B cell (primary cell): Measurements from ENCODE around the gene SAC3D1. TPM values are rescaled to one million over a fixed set of nuclear protein-coding genes. Genes with fewer than 3 reads are reported as not detected.
"Not testable (repeated sequence)": the region's sequence is repeated elsewhere in the genome, so short reads cannot be mapped to it uniquely, and the experiment has no call there.

Experiments used
- ATAC-seq: fragments of 200-7000 bp; cut with Tn5 transposase; one replicate; pipeline ENCODE4 v1.10.0; 2021; ENCODE audit warnings: low read depth, mild to moderate bottlenecking, moderate number of reproducible peaks, moderate library complexity
- CTCF ChIA-PET: fragments of 350-600 bp; sonication (Branson Sonifier 250); formaldehyde crosslinking; loops from one replicate; lab custom pipeline; 2021; ENCODE audit warnings: antibody characterized with exemption, inconsistent platforms; lab: Charles Lee
- POLR2A ChIA-PET: fragments of 350-600 bp; sonication (Branson Sonifier 250); formaldehyde crosslinking; loops from one replicate; lab custom pipeline; 2021; ENCODE audit warnings: antibody characterized with exemption; lab: Charles Lee
- DNase-seq: peaks from one replicate; pipeline ENCODE4 v3.0.0; 2013
- H2AFZ ChIP-seq: 2 replicates; pipeline ENCODE4 v1.6.1; 2012; ENCODE audit warnings: mild to moderate bottlenecking, low read depth, low read length; ENCODE audit not compliant: insufficient read depth, poor library complexity, severe bottlenecking
- H3K27ac ChIP-seq, 2 donors: 1 replicate in 1 of 2; 2 replicates in 1 of 2; pipeline ENCODE4 v1.5.1; 2012 to 2013; ENCODE audit warnings: low read length in 2 of 2, mild to moderate bottlenecking in 2 of 2, moderate library complexity in 1 of 2
- H3K27me3 ChIP-seq, 4 experiments: fragments of 200-600 bp in 1 of 4; sonication (generic) in 1 of 4; replicated peaks in 1 of 4; 1 replicate in 2 of 4; 2 replicates in 2 of 4; pipeline versions ENCODE4 v1.6.1 to v1.7.0; 2013 to 2016; ENCODE audit warnings: low read length in 3 of 4, mild to moderate bottlenecking in 2 of 4, mixed read lengths in 1 of 4, moderate library complexity in 1 of 4; ENCODE audit not compliant: insufficient read depth in 4 of 4, control insufficient read depth in 3 of 4; ENCODE audit errors: control extremely low read depth in 1 of 4
- H3K36me3 ChIP-seq, 2 experiments: replicated peaks in 1 of 2; 1 replicate in 1 of 2; 2 replicates in 1 of 2; pipeline versions ENCODE4 v1.6.1 to v1.7.1; 2013; ENCODE audit warnings: low read length in 1 of 2; ENCODE audit not compliant: insufficient read depth in 2 of 2, control insufficient read depth in 1 of 2; ENCODE audit errors: control extremely low read depth in 1 of 2, extremely low read depth in 1 of 2
- H3K4me1 ChIP-seq, 2 donors: fragments of 200-600 bp in 1 of 2; sonication (generic) in 1 of 2; 1 replicate in 1 of 2; 2 replicates in 1 of 2; pipeline versions ENCODE4 v1.5.1 to v1.6.1; 2013 to 2017; ENCODE audit warnings: low read length in 2 of 2; ENCODE audit not compliant: control insufficient read depth in 2 of 2, insufficient read depth in 2 of 2
- H3K4me2 ChIP-seq: replicated peaks from 2 replicates; pipeline ENCODE3; 2012; ENCODE audit warnings: mild to moderate bottlenecking, low read depth, low read length; ENCODE audit not compliant: poor library complexity, severe bottlenecking
- H3K4me3 ChIP-seq, 5 experiments: fragments of 200-600 bp in 1 of 5; sonication (generic) in 1 of 5; 1 replicate in 3 of 5; 2 replicates in 2 of 5; pipeline versions ENCODE4 v1.5.1 to v1.7.0; 2011 to 2016; ENCODE audit warnings: low read length in 4 of 5, mild to moderate bottlenecking in 4 of 5, low read depth in 2 of 5, control low read depth in 1 of 5, moderate library complexity in 1 of 5; ENCODE audit not compliant: insufficient read depth in 1 of 5; ENCODE audit errors: control extremely low read depth in 1 of 5, extremely low read depth in 1 of 5
- H3K79me2 ChIP-seq: fragments of 200-600 bp; sonication (generic); one replicate; pipeline ENCODE4 v1.6.0; 2016; ENCODE audit warnings: low read length; ENCODE audit not compliant: control insufficient read depth, insufficient read depth
- H3K9ac ChIP-seq: fragments of 200-600 bp; sonication (generic); 2 replicates; pipeline ENCODE4 v1.6.1; 2017; ENCODE audit warnings: mild to moderate bottlenecking, low read length, moderate library complexity
- H3K9me3 ChIP-seq, 3 donors: one replicate each; pipeline versions ENCODE4 v1.6.1 to v1.7.1; 2013; ENCODE audit warnings: low read length in 2 of 3; ENCODE audit not compliant: control insufficient read depth in 2 of 3, insufficient read depth in 1 of 3; ENCODE audit errors: control extremely low read depth in 1 of 3
- H4K20me1 ChIP-seq: 2 replicates; pipeline ENCODE4 v1.6.0; 2012; ENCODE audit warnings: mild to moderate bottlenecking, low read length; ENCODE audit not compliant: insufficient read depth, control insufficient read depth, poor library complexity, severe bottlenecking
- H3K27ac Mint-ChIP-seq: one replicate; pipeline ENCODE4 v1.8.0; 2021; ENCODE audit warnings: mixed read lengths
- H3K27me3 Mint-ChIP-seq: one replicate; pipeline ENCODE4 v1.8.0; 2021; ENCODE audit warnings: mixed read lengths
- H3K4me1 Mint-ChIP-seq: one replicate; pipeline ENCODE4 v1.8.0; 2021; ENCODE audit warnings: mixed read lengths
- H3K4me3 Mint-ChIP-seq: one replicate; pipeline ENCODE4 v1.8.0; 2021; ENCODE audit warnings: mixed read lengths
- H3K9me3 Mint-ChIP-seq: one replicate; pipeline ENCODE4 v1.8.0; 2022; ENCODE audit warnings: mixed read lengths; ENCODE audit not compliant: insufficient read depth
- EZH2 ChIP-seq: IDR thresholded peaks from 2 replicates; pipeline ENCODE4 v1.6.1; 2012; ENCODE audit warnings: borderline replicate concordance, low read depth, mild to moderate bottlenecking, moderate library complexity, low read length; ENCODE audit not compliant: insufficient read depth, poor library complexity, severe bottlenecking
- WGBS: methylation state at CpG from one replicate; pipeline ENCODE4 v1.1.5; 2013; ENCODE audit warnings: missing lambda C conversion rate; ENCODE audit not compliant: insufficient coverage; 5-methylcytosine and 5-hydroxymethylcytosine counted together
- intact Hi-C: fragments of 100-400 bp; cut with micrococcal nuclease; formaldehyde crosslinking; loops from one replicate; pipeline ENCODE4 v1.10.0; 2022
- polyA plus RNA-seq: library from polyadenylated mRNA; depleted of rRNA; stranded (reverse); fragments of >200 nt; gene quantifications from 2 replicates; pipeline ENCODE4 v1.2.3, GENCODE V29; 2012
- total RNA-seq, 2 donors: library from RNA; stranded (reverse); fragments of 120-200 nt in 1 of 2; gene quantifications; 1 replicate in 1 of 2; 2 replicates in 1 of 2; pipeline versions ENCODE4 v1.2.3 to v1.2.4, GENCODE V29; 2013 to 2022
- TF ChIP-seq, protein P1 (sequence below): fragments of 200-600 bp; IDR thresholded peaks from one replicate; pipeline ENCODE4 v1.8.0; 2022; ENCODE audit warnings: antibody characterized with exemption, mild to moderate bottlenecking

SAC3D1 gene
- total and polyA plus RNA-seq, 2 donors (not counting 1 experiment from before 2014, with no cell fraction given): 5.9 to 6.0 TPM

DNA sequence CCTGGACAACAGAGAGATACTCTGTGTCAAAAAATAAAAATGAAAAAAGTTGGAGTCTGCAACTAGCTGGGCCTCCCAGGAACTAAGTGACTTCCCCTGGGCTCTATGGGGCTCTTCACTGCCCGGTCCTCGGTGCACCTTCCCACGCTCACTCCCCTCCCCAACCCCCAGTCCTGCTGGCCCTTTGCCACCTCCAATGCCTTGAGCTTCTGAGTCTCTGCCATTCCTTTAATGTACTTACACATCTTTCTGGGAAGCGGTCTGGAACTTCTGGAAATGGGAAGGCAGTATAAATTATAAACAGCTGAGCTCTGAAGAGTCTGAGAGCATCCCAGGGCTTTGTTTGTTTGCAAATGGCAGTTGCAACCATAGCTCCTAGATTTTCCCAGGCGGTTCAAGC lies 38.3 kb upstream of the SAC3D1 start:
- intact Hi-C loops: no loop called here
- POLR2A ChIA-PET: no interaction called here

DNA sequence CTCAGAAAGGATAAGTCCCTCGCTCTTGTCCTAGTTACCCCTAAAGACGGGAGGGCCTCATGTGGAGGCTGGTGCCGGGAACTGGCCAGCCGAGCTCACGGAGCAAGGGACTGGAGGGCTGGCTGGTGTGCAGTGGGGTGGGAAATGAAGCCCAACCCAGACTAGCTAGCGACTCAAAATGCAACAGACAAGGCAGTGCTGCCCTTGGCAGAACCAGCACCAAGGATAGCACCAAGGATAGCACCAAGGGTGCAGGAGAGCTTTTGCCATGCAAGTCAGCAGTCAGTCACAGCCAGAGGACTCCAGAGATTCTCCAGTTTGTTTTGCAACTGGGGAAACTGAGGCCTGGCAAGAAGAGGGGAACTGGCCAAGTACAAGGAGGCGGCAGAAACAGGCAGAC lies 37.7 kb upstream of the SAC3D1 start:
- no peak overlapping the region for H3K4me3 Mint-ChIP-seq
- no peaks in the 10 kb centered on the region for H4K20me1 ChIP-seq
- H3K27ac Mint-ChIP-seq: no peak overlapping the region
- H3K36me3 ChIP-seq: no peaks in the 10 kb centered on the region
- TF ChIP-seq EZH2: no peak
- TF ChIP-seq, protein P1, sequence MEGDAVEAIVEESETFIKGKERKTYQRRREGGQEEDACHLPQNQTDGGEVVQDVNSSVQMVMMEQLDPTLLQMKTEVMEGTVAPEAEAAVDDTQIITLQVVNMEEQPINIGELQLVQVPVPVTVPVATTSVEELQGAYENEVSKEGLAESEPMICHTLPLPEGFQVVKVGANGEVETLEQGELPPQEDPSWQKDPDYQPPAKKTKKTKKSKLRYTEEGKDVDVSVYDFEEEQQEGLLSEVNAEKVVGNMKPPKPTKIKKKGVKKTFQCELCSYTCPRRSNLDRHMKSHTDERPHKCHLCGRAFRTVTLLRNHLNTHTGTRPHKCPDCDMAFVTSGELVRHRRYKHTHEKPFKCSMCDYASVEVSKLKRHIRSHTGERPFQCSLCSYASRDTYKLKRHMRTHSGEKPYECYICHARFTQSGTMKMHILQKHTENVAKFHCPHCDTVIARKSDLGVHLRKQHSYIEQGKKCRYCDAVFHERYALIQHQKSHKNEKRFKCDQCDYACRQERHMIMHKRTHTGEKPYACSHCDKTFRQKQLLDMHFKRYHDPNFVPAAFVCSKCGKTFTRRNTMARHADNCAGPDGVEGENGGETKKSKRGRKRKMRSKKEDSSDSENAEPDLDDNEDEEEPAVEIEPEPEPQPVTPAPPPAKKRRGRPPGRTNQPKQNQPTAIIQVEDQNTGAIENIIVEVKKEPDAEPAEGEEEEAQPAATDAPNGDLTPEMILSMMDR: no peak
- H3K4me3 ChIP-seq: no peak overlapping the region
- no peaks in the 10 kb centered on the region for H3K9me3 ChIP-seq
- no peak overlapping the region for H3K9ac ChIP-seq
- H3K9me3 Mint-ChIP-seq: no peaks in the 10 kb centered on the region
- no peak for DNase-seq
- no peak overlapping the region for H3K27ac ChIP-seq
- CTCF ChIA-PET: interaction anchor here (1.2 kb wide), 1 partner anchor 10 kb away, joined by 3 read pairs; no protein-coding TSS in a partner anchor
- no peak for ATAC-seq
- H3K79me2 ChIP-seq: no peaks in the 10 kb centered on the region
- H3K27me3 Mint-ChIP-seq: no peaks in the 10 kb centered on the region
- 94% methylated on average over 7 of the region's 7 CpGs for WGBS
- H3K4me2 ChIP-seq: no peak overlapping the region
- H3K27me3 ChIP-seq: peaks cover 0 to 3% (median 0%) of the 10 kb centered on the region in 4 experiments
- no peak overlapping the region for H2AFZ ChIP-seq
- H3K4me1 Mint-ChIP-seq: peaks cover 5% of the 10 kb centered on the region
- no peaks in the 10 kb centered on the region for H3K4me1 ChIP-seq
- POLR2A ChIA-PET: no interaction called here
- intact Hi-C loops: no loop called here

More for the DNA sequence above, 38.3 kb upstream of the SAC3D1 start:
- Histone ChIP-seq H3K4me1 (no peaks in the 10 kb centered on the region), H3K9ac (no peak overlapping the region), H3K27me3 (peaks cover 0 to 3% (median 0%) of the 10 kb centered on the region in 4 experiments), H3K4me3 (no peak overlapping the region), H3K9me3 (no peaks in the 10 kb centered on the region), H4K20me1 (no peaks in the 10 kb centered on the region), H3K27ac (no peak overlapping the region), H2AFZ (no peak overlapping the region), H3K36me3 (no peaks in the 10 kb centered on the region), H3K79me2 (no peaks in the 10 kb centered on the region), H3K4me2 (no peak overlapping the region)
- Mint-ChIP-seq H3K27ac (no peak overlapping the region), H3K9me3 (no peaks in the 10 kb centered on the region), H3K4me1 (peaks cover 9% of the 10 kb centered on the region), H3K4me3 (no peak overlapping the region), H3K27me3 (no peaks in the 10 kb centered on the region)
- DNase-seq: no peak
- WGBS: 94% methylated on average over 3 of the region's 5 CpGs
- ATAC-seq: no peak
- CTCF ChIA-PET: interaction anchor here (1.2 to 1.5 kb wide), 2 partner anchors 10 to 156 kb away, joined by 3 to 4 read pairs; no protein-coding TSS in a partner anchor
- no peak for TF ChIP-seq EZH2
- TF ChIP-seq, protein P1: no peak

DNA sequence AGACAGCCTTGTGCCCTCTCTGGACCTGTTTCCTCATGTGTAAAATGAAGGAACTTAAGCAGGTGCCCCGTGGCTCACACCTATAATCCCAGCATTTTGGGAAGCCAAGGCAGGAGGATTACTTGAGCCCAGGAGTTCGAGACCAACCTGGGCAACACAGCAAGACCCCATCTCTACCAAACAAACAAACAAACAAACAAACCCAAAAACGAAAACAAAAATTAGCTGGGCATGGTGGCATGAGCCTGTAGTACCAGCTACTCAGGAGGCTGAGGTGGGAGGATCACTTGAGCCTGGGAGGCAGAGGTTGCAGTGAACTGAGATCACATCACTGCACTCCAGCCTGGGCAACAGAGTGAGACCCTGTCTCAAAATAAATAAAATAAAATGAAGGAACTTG lies 37.0 kb upstream of the SAC3D1 start:
- intact Hi-C loops, DNase-seq, H3K4me3 Mint-ChIP-seq, POLR2A ChIA-PET, H2AFZ ChIP-seq, H3K9me3 Mint-ChIP-seq, H3K4me3 ChIP-seq, H3K79me2 ChIP-seq, H3K36me3 ChIP-seq, H3K27me3 Mint-ChIP-seq, H3K27ac Mint-ChIP-seq, H3K27ac ChIP-seq, H3K27me3 ChIP-seq, H3K9ac ChIP-seq, H3K4me1 ChIP-seq, H3K9me3 ChIP-seq, H3K4me2 ChIP-seq, ATAC-seq, H3K4me1 Mint-ChIP-seq, H4K20me1 ChIP-seq: not testable (repeated sequence)
- CTCF ChIA-PET: interaction anchor here (1.2 kb wide), 1 partner anchor 9 kb away, joined by 3 read pairs; no protein-coding TSS in a partner anchor
- no CpG with 5 or more reads among the region's 3 CpGs for WGBS
